GM23338 (cell line): ENCODE data around the gene RAD51B. TPM values are rescaled to one million over a fixed set of nuclear protein-coding genes. Genes with fewer than 3 reads are reported as not detected.

Source experiments
- ATAC-seq: fragments of 200-7000 bp; cut with Tn5 transposase; 3 replicates; pipeline ENCODE4 v1.9.1; 2020
- DNase-seq: peaks from one replicate; pipeline ENCODE4 v3.0.0-alpha.2; 2015; ENCODE audit warnings: low spot score
- H2AFZ ChIP-seq: fragments of 200-600 bp; sonication (generic); 2 replicates; pipeline ENCODE4 v1.8.0; 2016; ENCODE audit warnings: antibody characterized with exemption, mild to moderate bottlenecking, moderate library complexity
- H3F3A ChIP-seq: fragments of 200-600 bp; sonication (generic); replicated peaks from 2 replicates; pipeline ENCODE4 v1.8.0; 2017; ENCODE audit warnings: antibody characterized with exemption, mixed run types, low read depth
- H3K27ac ChIP-seq: fragments of 200-600 bp; sonication (generic); 2 replicates; pipeline ENCODE4 v1.6.1; 2016; ENCODE audit warnings: low read depth
- H3K27me3 ChIP-seq: fragments of 200-600 bp; sonication (generic); 2 replicates; pipeline ENCODE4 v1.8.0; 2016; ENCODE audit warnings: mild to moderate bottlenecking, mixed run types, moderate library complexity; ENCODE audit not compliant: insufficient read depth
- H3K36me3 ChIP-seq: fragments of 200-600 bp; sonication (generic); 2 replicates; pipeline ENCODE4 v1.8.0; 2016; ENCODE audit warnings: mild to moderate bottlenecking; ENCODE audit not compliant: insufficient read depth
- H3K4me1 ChIP-seq: fragments of 200-600 bp; sonication (generic); 2 replicates; pipeline ENCODE4 v1.8.0; 2016; ENCODE audit warnings: mild to moderate bottlenecking, moderate library complexity; ENCODE audit not compliant: insufficient read depth
- H3K4me2 ChIP-seq: fragments of 200-600 bp; sonication (generic); 2 replicates; pipeline ENCODE4 v1.7.1; 2017; ENCODE audit warnings: mixed run types
- H3K4me3 ChIP-seq: fragments of 200-600 bp; sonication (generic); 2 replicates; pipeline ENCODE4 v1.6.1; 2016; ENCODE audit warnings: mixed run types
- H3K79me2 ChIP-seq: fragments of 200-600 bp; sonication (generic); replicated peaks from 2 replicates; pipeline ENCODE4 v1.8.0; 2017; ENCODE audit warnings: mild to moderate bottlenecking; ENCODE audit not compliant: insufficient read depth
- H3K9me2 ChIP-seq: fragments of 200-600 bp; sonication (generic); 2 replicates; pipeline ENCODE4 v1.8.0; 2017; ENCODE audit not compliant: insufficient read depth
- H4K20me1 ChIP-seq: fragments of 200-600 bp; sonication (generic); replicated peaks from 2 replicates; pipeline ENCODE4 v1.8.0; 2017; ENCODE audit warnings: mild to moderate bottlenecking; ENCODE audit not compliant: insufficient read depth
- H3K27ac Mint-ChIP-seq: 2 replicates; pipeline ENCODE4 v1.8.0; 2020; ENCODE audit warnings: inconsistent platforms, mild to moderate bottlenecking, moderate library complexity, mixed read lengths
- H3K27me3 Mint-ChIP-seq: 3 replicates; pipeline ENCODE4 v1.8.0; 2022; ENCODE audit warnings: low read depth, mild to moderate bottlenecking, moderate library complexity, mixed read lengths, inconsistent platforms; ENCODE audit not compliant: insufficient read depth, poor library complexity
- H3K36me3 Mint-ChIP-seq: 3 replicates; pipeline ENCODE4 v1.8.0; 2021; ENCODE audit warnings: low read depth, mild to moderate bottlenecking, inconsistent platforms, moderate library complexity, mixed read lengths
- H3K4me1 Mint-ChIP-seq: 3 replicates; pipeline ENCODE4 v1.8.0; 2020; ENCODE audit warnings: mild to moderate bottlenecking, inconsistent platforms, mixed read lengths
- H3K4me3 Mint-ChIP-seq: 3 replicates; pipeline ENCODE4 v1.8.0; 2021; ENCODE audit warnings: moderate library complexity, mild to moderate bottlenecking, inconsistent platforms, mixed read lengths
- H3K9me3 Mint-ChIP-seq: 3 replicates; pipeline ENCODE4 v1.8.0; 2020; ENCODE audit warnings: moderate library complexity, mild to moderate bottlenecking, inconsistent platforms, mixed read lengths
- EZH2 ChIP-seq: fragments of 200-600 bp; sonication (generic); IDR thresholded peaks from one replicate; pipeline ENCODE4 v1.8.0; 2017; ENCODE audit warnings: antibody characterized with exemption, mild to moderate bottlenecking, low read depth; ENCODE audit not compliant: unreplicated experiment
- EZH2phosphoT487 ChIP-seq: fragments of 200-600 bp; sonication (generic); IDR thresholded peaks from one replicate; pipeline ENCODE4 v1.8.1; 2018; ENCODE audit warnings: antibody characterized with exemption; ENCODE audit not compliant: unreplicated experiment
- JUNB ChIP-seq: IDR thresholded peaks from one replicate; pipeline ENCODE4 v1.6.1; 2016; ENCODE audit warnings: antibody characterized with exemption; ENCODE audit not compliant: unreplicated experiment
- NANOG ChIP-seq: IDR thresholded peaks from 2 replicates; pipeline ENCODE4 v1.6.1; 2016; ENCODE audit warnings: antibody characterized with exemption, borderline replicate concordance
- POLR2AphosphoS5 ChIP-seq: IDR thresholded peaks from 2 replicates; pipeline ENCODE4 v1.6.1; 2016; ENCODE audit warnings: antibody characterized with exemption, low read depth
- STAT1 ChIP-seq: IDR thresholded peaks from one replicate; pipeline ENCODE4 v1.6.1; 2016; ENCODE audit warnings: antibody characterized with exemption; ENCODE audit not compliant: unreplicated experiment
- ZNF114 ChIP-seq: fragments of 250-450 bp; sonication (Bioruptor Pico); IDR thresholded peaks from 2 replicates; pipeline ENCODE4 v1.5.0; 2020; ENCODE audit warnings: mild to moderate bottlenecking, moderate library complexity
- ZNF331 ChIP-seq: fragments of 250-450 bp; sonication (Bioruptor Pico); IDR thresholded peaks from 2 replicates; pipeline ENCODE4 v1.5.0; 2020; ENCODE audit warnings: low read depth, mild to moderate bottlenecking, moderate library complexity
- ZNF462 ChIP-seq: fragments of 250-450 bp; sonication (Bioruptor Pico); IDR thresholded peaks from 2 replicates; pipeline ENCODE4 v1.5.0; 2020; ENCODE audit warnings: mild to moderate bottlenecking, moderate library complexity
- polyA plus RNA-seq: library from polyadenylated mRNA; unstranded; fragments of >200 nt; fragmentation: Nextera tagmentation; extraction: Ambion mirVana; gene quantifications from 2 replicates; pipeline ENCODE4 v1.2.1, GENCODE V29; 2016
- total RNA-seq: library from RNA; depleted of rRNA; stranded (reverse); fragments of >200 nt; shearing (Covaris generic); gene quantifications from 2 replicates; pipeline ENCODE4 v1.2.3, GENCODE V29; 2014
- TF ChIP-seq, protein P1 (sequence below), 2 experiments: fragments of 200-600 bp in 1 of 2; sonication (generic) in 1 of 2; conservative IDR thresholded peaks; 2 replicates each; pipeline versions ENCODE4 v1.5.1 to v1.6.1; 2016 to 2017; ENCODE audit warnings: antibody characterized with exemption in 2 of 2, low read depth in 2 of 2, mild to moderate bottlenecking in 2 of 2, moderate library complexity in 1 of 2

Gene RAD51B
- total and polyA plus RNA-seq, 2 experiments from 2014 or later: 15.7 to 29.1 TPM

GRCh38 chr14:68463705-68464374 lies 644.3 kb downstream of the RAD51B start (continued):
- TF ChIP-seq ZNF462 (CRISPR knock-in tag) (no peak), POLR2AphosphoS5 (no peak), EZH2phosphoT487 (no peak)

- H3K4me3 Mint-ChIP-seq: no peak overlapping the region
- Histone ChIP-seq H3K4me1 (peaks cover 11% of the 10 kb centered on the region), H3K27ac (no peak overlapping the region), H3K4me3 (no peak overlapping the region), H3F3A (no peaks in the 10 kb centered on the region), H4K20me1 (no peaks in the 10 kb centered on the region), H3K27me3 (no peaks in the 10 kb centered on the region), H3K9me2 (peaks cover 9% of the 10 kb centered on the region; the same call in 1 of the 2 replicates), H3K36me3 (no peaks in the 10 kb centered on the region), H3K4me2 (no peak overlapping the region), H2AFZ (no peak overlapping the region), H3K79me2 (no peaks in the 10 kb centered on the region)
- H3K27ac Mint-ChIP-seq: no peak overlapping the region
- peaks cover 9% of the 10 kb centered on the region for H3K4me1 Mint-ChIP-seq
- peaks cover 4% of the 10 kb centered on the region for H3K27me3 Mint-ChIP-seq
- no peak for ATAC-seq
- H3K36me3 Mint-ChIP-seq: no peaks in the 10 kb centered on the region
- no peaks in the 10 kb centered on the region for H3K9me3 Mint-ChIP-seq
- DNase-seq: no peak
- no peak for TF ChIP-seq NANOG
- no peak for TF ChIP-seq ZNF114 (CRISPR knock-in tag)
- TF ChIP-seq, protein P1, sequence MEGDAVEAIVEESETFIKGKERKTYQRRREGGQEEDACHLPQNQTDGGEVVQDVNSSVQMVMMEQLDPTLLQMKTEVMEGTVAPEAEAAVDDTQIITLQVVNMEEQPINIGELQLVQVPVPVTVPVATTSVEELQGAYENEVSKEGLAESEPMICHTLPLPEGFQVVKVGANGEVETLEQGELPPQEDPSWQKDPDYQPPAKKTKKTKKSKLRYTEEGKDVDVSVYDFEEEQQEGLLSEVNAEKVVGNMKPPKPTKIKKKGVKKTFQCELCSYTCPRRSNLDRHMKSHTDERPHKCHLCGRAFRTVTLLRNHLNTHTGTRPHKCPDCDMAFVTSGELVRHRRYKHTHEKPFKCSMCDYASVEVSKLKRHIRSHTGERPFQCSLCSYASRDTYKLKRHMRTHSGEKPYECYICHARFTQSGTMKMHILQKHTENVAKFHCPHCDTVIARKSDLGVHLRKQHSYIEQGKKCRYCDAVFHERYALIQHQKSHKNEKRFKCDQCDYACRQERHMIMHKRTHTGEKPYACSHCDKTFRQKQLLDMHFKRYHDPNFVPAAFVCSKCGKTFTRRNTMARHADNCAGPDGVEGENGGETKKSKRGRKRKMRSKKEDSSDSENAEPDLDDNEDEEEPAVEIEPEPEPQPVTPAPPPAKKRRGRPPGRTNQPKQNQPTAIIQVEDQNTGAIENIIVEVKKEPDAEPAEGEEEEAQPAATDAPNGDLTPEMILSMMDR (conservative IDR thresholded peaks at IDR 0.05; ENCODE audit: low read depth in 2 of 2): no peak
- no peak for TF ChIP-seq EZH2
- TF ChIP-seq JUNB: no peak
- no peak for TF ChIP-seq ZNF331 (CRISPR knock-in tag)
- TF ChIP-seq STAT1: no peak
These were observed 645.1 kb downstream of the RAD51B start for GRCh38 chr14:68464711-68465110.
